Bronchial smooth muscle cell (primary cell): ENCODE measurements around the gene LOXL1. TPM values are rescaled to one million over a fixed set of nuclear protein-coding genes. Genes with fewer than 3 reads are reported as not detected.

Source experiments
- total RNA-seq: library from RNA; depleted of rRNA; stranded (reverse); fragments of >200 nt; gene quantifications from 2 replicates; pipeline ENCODE4 v1.2.1, GENCODE V29; 2014

Gene LOXL1
- total RNA-seq = 93.8 and 201 TPM in 2 replicates

GRCh38 chr15:73926219-73927002, at the start of gene LOXL1:
Gene LOXL1, plus strand, starts transcription at chr15:73926462. Its CDS starts 322 bp downstream, at chr15:73926784.

GRCh38 chr15:73991726-73992593, 65.7 kb downstream of the LOXL1 start, which contains the start of gene STOML1:
Gene STOML1, minus strand, starts transcription at chr15:73992295. Its CDS starts 72 bp downstream, at chr15:73992223.

GRCh38 chr15:73994413-73994883, 68.2 kb downstream of the LOXL1 start, which contains the start of gene PML:
Gene PML, plus strand, starts transcription at chr15:73994716. Its CDS starts 97 bp downstream, at chr15:73994813.

Other genes starting within 250 kb of the LOXL1 start
- gene CD276, start 242.1 kb upstream of the LOXL1 start, total RNA-seq = 90.9 and 105 TPM in 2 replicates
- gene INSYN1, start 173.1 kb upstream of the LOXL1 start, total RNA-seq = 0.32 and 2.5 TPM in 2 replicates
- gene TBC1D21, start 52.9 kb upstream of the LOXL1 start, total RNA-seq = not detected in 2 replicates
- gene STOML1, start 65.8 kb downstream of the LOXL1 start, total RNA-seq = 12.3 and 13.4 TPM in 2 replicates
- gene PML, start 68.3 kb downstream of the LOXL1 start, total RNA-seq = 15.8 and 16.4 TPM in 2 replicates
- gene GOLGA6A, start 156.1 kb downstream of the LOXL1 start, total RNA-seq = under 0.01 TPM in 2 replicates
- gene ISLR2, start 204.1 kb downstream of the LOXL1 start, total RNA-seq = under 0.01 and 0.16 TPM in 2 replicates
- gene ISLR, start 247.2 kb downstream of the LOXL1 start, total RNA-seq = 152 and 214 TPM in 2 replicates